Neural cell (in vitro differentiated cells): Measurements from ENCODE around the gene CDC25C. TPM values are rescaled to one million over a fixed set of nuclear protein-coding genes. Genes with fewer than 3 reads are reported as not detected.

Experiments used
- H2AFZ ChIP-seq: fragments of 200-600, 300-800 bp; sonication (generic), shearing (Covaris generic); 2 replicates; pipeline ENCODE4 v1.6.0; 2014; ENCODE audit warnings: low read depth, mild to moderate bottlenecking, antibody characterized with exemption, low read length, moderate library complexity
- H3F3A ChIP-seq: fragments of 200-600 bp; shearing (Covaris generic); 2 replicates; pipeline ENCODE4 v1.6.1; 2016; ENCODE audit warnings: mild to moderate bottlenecking, moderate library complexity, mixed read lengths, antibody characterized with exemption, low read length; ENCODE audit not compliant: insufficient read depth, poor library complexity, severe bottlenecking
- H3K27ac ChIP-seq: fragments of 200-600, 300-800 bp; sonication (generic), shearing (Covaris generic); 2 replicates; pipeline ENCODE4 v1.5.1; 2014; ENCODE audit warnings: mild to moderate bottlenecking, low read length, moderate library complexity
- H3K27me3 ChIP-seq: fragments of 300-800, 200-600 bp; sonication (generic), shearing (Covaris generic); 2 replicates; pipeline ENCODE4 v1.6.0; 2014; ENCODE audit warnings: mild to moderate bottlenecking, low read depth, low read length, moderate library complexity; ENCODE audit not compliant: insufficient read depth
- H3K36me3 ChIP-seq: fragments of 300-800, 200-600 bp; sonication (generic), shearing (Covaris generic); 2 replicates; pipeline ENCODE4 v1.5.1; 2014; ENCODE audit warnings: mild to moderate bottlenecking, antibody characterized with exemption, low read length, moderate library complexity; ENCODE audit not compliant: insufficient read depth
- H3K4me2 ChIP-seq: fragments of 300-800, 200-600 bp; sonication (generic), shearing (Covaris generic); 2 replicates; pipeline ENCODE4 v1.6.0; 2014; ENCODE audit warnings: mild to moderate bottlenecking, low read length
- H3K4me3 ChIP-seq: fragments of 300-800, 200-600 bp; sonication (generic), shearing (Covaris generic); 2 replicates; pipeline ENCODE4 v1.5.1; 2014; ENCODE audit warnings: mild to moderate bottlenecking, low read length, moderate library complexity
- H3K79me2 ChIP-seq: fragments of 200-600 bp; shearing (Covaris generic); replicated peaks from 2 replicates; pipeline ENCODE4 v1.6.0; 2014; ENCODE audit warnings: mild to moderate bottlenecking, low read length, moderate library complexity; ENCODE audit not compliant: insufficient read depth
- H3K9ac ChIP-seq: fragments of 300-800, 200-600 bp; sonication (generic), shearing (Covaris generic); 2 replicates; pipeline ENCODE4 v1.6.1; 2016; ENCODE audit warnings: mild to moderate bottlenecking, low read length, mixed read lengths
- H3K9me2 ChIP-seq: fragments of 200-600 bp; shearing (Covaris generic); 2 replicates; pipeline ENCODE4 v1.6.1; 2016; ENCODE audit warnings: mild to moderate bottlenecking, low read length, mixed read lengths; ENCODE audit not compliant: insufficient read depth
- H3K9me3 ChIP-seq: fragments of 200-600, 300-800 bp; sonication (generic), shearing (Covaris generic); 2 replicates; pipeline ENCODE4 v1.6.1; 2016; ENCODE audit warnings: mild to moderate bottlenecking, mixed run types, low read length, moderate library complexity, mixed read lengths
- H4K20me1 ChIP-seq: fragments of 200-600 bp; shearing (Covaris generic); 2 replicates; pipeline ENCODE4 v1.6.1; 2016; ENCODE audit warnings: mild to moderate bottlenecking, mixed run types; ENCODE audit not compliant: insufficient read depth
- EP300 ChIP-seq: fragments of 450-650 bp; conservative IDR thresholded peaks from 2 replicates; pipeline ENCODE4 v1.6.1; 2014; ENCODE audit warnings: antibody characterized with exemption, mild to moderate bottlenecking, moderate library complexity; ENCODE audit not compliant: poor library complexity, severe bottlenecking
- MXI1 ChIP-seq: fragments of 450-650 bp; conservative IDR thresholded peaks from 2 replicates; pipeline ENCODE4 v1.6.1; 2014; ENCODE audit warnings: antibody characterized with exemption, mild to moderate bottlenecking; ENCODE audit not compliant: poor library complexity, severe bottlenecking
- POLR2AphosphoS5 ChIP-seq: IDR thresholded peaks from 2 replicates; pipeline ENCODE4 v1.6.1; 2012
- SMC3 ChIP-seq: fragments of 450-650 bp; conservative IDR thresholded peaks from 2 replicates; pipeline ENCODE4 v1.6.1; 2014; ENCODE audit warnings: antibody characterized with exemption, mild to moderate bottlenecking, moderate library complexity; ENCODE audit not compliant: poor library complexity
- TAF1 ChIP-seq: IDR thresholded peaks from 2 replicates; pipeline ENCODE4 v1.6.1; 2012; ENCODE audit warnings: low read depth
- polyA plus RNA-seq: library from polyadenylated mRNA; depleted of rRNA; stranded (reverse); fragments of >200 nt; gene quantifications from 2 replicates; pipeline ENCODE4 v1.2.3, GENCODE V29; 2014
- TF ChIP-seq, protein P1 (sequence below): IDR thresholded peaks from 2 replicates; pipeline ENCODE4 v1.6.1; 2012; ENCODE audit warnings: borderline replicate concordance
- TF ChIP-seq, protein P2 (sequence below): fragments of 450-650 bp; IDR thresholded peaks from 2 replicates; pipeline ENCODE4 v1.5.1; 2014; ENCODE audit warnings: antibody characterized with exemption, mild to moderate bottlenecking, moderate library complexity; ENCODE audit not compliant: poor library complexity, severe bottlenecking

The CDC25C gene
- polyA plus RNA-seq, 1 donor from 2014 or later = 0.71 TPM

DNA sequence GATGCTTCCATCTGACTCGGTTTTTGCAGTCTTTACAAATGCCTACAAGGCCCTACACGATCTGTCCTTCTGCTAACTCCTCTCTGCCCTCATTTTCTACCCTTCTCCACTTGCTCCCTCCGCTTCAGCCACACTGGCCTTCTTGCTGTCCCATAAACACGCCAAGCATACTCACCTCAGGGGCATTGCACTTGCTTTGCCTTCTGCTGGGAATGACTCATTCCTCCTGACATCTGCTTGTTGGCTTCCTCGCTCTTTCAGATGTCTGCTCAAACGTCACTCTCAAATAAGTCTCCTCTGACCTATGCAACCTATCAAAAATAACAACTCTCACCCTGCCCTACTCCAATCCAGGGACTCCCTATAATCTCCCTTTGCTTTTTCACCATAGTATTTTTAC, 28.2 kb downstream of the CDC25C start:
- H3K9ac ChIP-seq = no peak overlapping the region
- no peaks in the 10 kb centered on the region for H3K79me2 ChIP-seq
- H3K27me3 ChIP-seq = no peaks in the 10 kb centered on the region
- no peaks in the 10 kb centered on the region for H3K36me3 ChIP-seq
- no peaks in the 10 kb centered on the region for H3K9me3 ChIP-seq
- H3K4me2 ChIP-seq = no peak overlapping the region
- H3K27ac ChIP-seq = no peak overlapping the region
- no peaks in the 10 kb centered on the region for H3F3A ChIP-seq
- no peaks in the 10 kb centered on the region for H4K20me1 ChIP-seq
- TF ChIP-seq, protein P1, sequence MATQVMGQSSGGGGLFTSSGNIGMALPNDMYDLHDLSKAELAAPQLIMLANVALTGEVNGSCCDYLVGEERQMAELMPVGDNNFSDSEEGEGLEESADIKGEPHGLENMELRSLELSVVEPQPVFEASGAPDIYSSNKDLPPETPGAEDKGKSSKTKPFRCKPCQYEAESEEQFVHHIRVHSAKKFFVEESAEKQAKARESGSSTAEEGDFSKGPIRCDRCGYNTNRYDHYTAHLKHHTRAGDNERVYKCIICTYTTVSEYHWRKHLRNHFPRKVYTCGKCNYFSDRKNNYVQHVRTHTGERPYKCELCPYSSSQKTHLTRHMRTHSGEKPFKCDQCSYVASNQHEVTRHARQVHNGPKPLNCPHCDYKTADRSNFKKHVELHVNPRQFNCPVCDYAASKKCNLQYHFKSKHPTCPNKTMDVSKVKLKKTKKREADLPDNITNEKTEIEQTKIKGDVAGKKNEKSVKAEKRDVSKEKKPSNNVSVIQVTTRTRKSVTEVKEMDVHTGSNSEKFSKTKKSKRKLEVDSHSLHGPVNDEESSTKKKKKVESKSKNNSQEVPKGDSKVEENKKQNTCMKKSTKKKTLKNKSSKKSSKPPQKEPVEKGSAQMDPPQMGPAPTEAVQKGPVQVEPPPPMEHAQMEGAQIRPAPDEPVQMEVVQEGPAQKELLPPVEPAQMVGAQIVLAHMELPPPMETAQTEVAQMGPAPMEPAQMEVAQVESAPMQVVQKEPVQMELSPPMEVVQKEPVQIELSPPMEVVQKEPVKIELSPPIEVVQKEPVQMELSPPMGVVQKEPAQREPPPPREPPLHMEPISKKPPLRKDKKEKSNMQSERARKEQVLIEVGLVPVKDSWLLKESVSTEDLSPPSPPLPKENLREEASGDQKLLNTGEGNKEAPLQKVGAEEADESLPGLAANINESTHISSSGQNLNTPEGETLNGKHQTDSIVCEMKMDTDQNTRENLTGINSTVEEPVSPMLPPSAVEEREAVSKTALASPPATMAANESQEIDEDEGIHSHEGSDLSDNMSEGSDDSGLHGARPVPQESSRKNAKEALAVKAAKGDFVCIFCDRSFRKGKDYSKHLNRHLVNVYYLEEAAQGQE = no peak
- TF ChIP-seq POLR2AphosphoS5 = no peak
- TF ChIP-seq, protein P2, sequence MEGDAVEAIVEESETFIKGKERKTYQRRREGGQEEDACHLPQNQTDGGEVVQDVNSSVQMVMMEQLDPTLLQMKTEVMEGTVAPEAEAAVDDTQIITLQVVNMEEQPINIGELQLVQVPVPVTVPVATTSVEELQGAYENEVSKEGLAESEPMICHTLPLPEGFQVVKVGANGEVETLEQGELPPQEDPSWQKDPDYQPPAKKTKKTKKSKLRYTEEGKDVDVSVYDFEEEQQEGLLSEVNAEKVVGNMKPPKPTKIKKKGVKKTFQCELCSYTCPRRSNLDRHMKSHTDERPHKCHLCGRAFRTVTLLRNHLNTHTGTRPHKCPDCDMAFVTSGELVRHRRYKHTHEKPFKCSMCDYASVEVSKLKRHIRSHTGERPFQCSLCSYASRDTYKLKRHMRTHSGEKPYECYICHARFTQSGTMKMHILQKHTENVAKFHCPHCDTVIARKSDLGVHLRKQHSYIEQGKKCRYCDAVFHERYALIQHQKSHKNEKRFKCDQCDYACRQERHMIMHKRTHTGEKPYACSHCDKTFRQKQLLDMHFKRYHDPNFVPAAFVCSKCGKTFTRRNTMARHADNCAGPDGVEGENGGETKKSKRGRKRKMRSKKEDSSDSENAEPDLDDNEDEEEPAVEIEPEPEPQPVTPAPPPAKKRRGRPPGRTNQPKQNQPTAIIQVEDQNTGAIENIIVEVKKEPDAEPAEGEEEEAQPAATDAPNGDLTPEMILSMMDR = no peak
- no peak for TF ChIP-seq MXI1
- TF ChIP-seq EP300 = no peak
- TF ChIP-seq SMC3 = no peak
- TF ChIP-seq TAF1 = no peak
- H2AFZ ChIP-seq = no peak overlapping the region
- H3K9me2 ChIP-seq = no peaks in the 10 kb centered on the region
- no peak overlapping the region for H3K4me3 ChIP-seq

DNA sequence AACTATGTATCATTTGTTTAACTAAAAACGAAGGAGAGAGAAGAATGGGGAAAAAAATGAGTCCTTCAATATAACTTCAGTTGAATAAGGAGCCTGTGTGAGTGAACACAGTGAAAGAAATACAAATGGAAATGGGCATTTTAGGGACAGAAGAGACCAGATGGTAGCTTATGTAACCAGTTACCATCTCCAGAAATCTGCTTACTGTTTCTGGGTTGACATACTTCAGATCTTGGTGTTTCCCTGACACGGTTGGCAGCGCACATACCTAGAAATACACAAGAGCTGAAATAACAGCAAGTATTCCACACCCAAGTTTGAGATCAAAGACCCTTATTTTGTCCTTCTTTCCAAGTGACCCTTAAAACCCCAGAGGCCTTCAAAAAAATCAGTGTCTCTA, 42.3 kb downstream of the CDC25C start:
- no peaks in the 10 kb centered on the region for H4K20me1 ChIP-seq
- H3K36me3 ChIP-seq = no peaks in the 10 kb centered on the region
- no peak overlapping the region for H3K4me2 ChIP-seq
- no peaks in the 10 kb centered on the region for H3K79me2 ChIP-seq
- no peak overlapping the region for H3K4me3 ChIP-seq
- H3K9me2 ChIP-seq = no peaks in the 10 kb centered on the region
- no peak overlapping the region for H3K9ac ChIP-seq
- no peaks in the 10 kb centered on the region for H3K27me3 ChIP-seq
- no peak overlapping the region for H2AFZ ChIP-seq
- H3K27ac ChIP-seq = no peak overlapping the region
- no peak for TF ChIP-seq POLR2AphosphoS5
- no peak for TF ChIP-seq SMC3
- no peak for TF ChIP-seq EP300
- TF ChIP-seq, protein P1 = no peak
- H3F3A ChIP-seq = no peaks in the 10 kb centered on the region
- H3K9me3 ChIP-seq = no peaks in the 10 kb centered on the region
